H1 (cell line): ENCODE results near the gene CASQ1. TPM values are rescaled to one million over a fixed set of nuclear protein-coding genes. Genes with fewer than 3 reads are reported as not detected.

Experiments
- CTCF ChIA-PET: fragments of 300-600 bp; sonication (Branson Sonifier 250); formaldehyde crosslinking; loops from one replicate; lab custom pipeline; 2021; ENCODE audit not compliant: partially characterized antibody; lab: Charles Lee
- POLR2A ChIA-PET: fragments of 300-600 bp; sonication (Branson Sonifier 250); formaldehyde crosslinking; loops from one replicate; lab custom pipeline; 2021; ENCODE audit warnings: inconsistent platforms; ENCODE audit not compliant: partially characterized antibody; lab: Charles Lee
- DNase-seq, 2 experiments: peaks; one replicate each; pipeline versions ENCODE4 v3.0.0 to v3.0.0-alpha.2; 2010 to 2022; ENCODE audit warnings: low spot score in 2 of 2, low read depth in 1 of 2, mixed read lengths in 1 of 2
- FAIRE-seq: peaks from 2 replicates; lab custom pipeline; 2011; peaks lifted over from hg19 to GRCh38; lab: Jason Lieb, UNC
- H2AFZ ChIP-seq: 2 replicates; pipeline ENCODE4 v1.8.1; 2012; ENCODE audit warnings: low read length, inconsistent platforms
- H2AK5ac ChIP-seq: 2 replicates; pipeline ENCODE4 v1.6.1; 2013; ENCODE audit warnings: low read depth, low read length
- H2BK120ac ChIP-seq: replicated peaks from 2 replicates; pipeline ENCODE3; 2013; ENCODE audit warnings: low read depth, low read length, inconsistent platforms
- H2BK12ac ChIP-seq: 2 replicates; pipeline ENCODE4 v1.6.1; 2013; ENCODE audit warnings: low read depth, low read length
- H2BK15ac ChIP-seq: 2 replicates; pipeline ENCODE4 v1.6.1; 2013; ENCODE audit warnings: low read length
- H2BK20ac ChIP-seq: 2 replicates; pipeline ENCODE4 v1.6.1; 2013; ENCODE audit warnings: low read length
- H2BK5ac ChIP-seq: 2 replicates; pipeline ENCODE4 v1.6.1; 2013; ENCODE audit warnings: low read depth, low read length
- H3K14ac ChIP-seq: 2 replicates; pipeline ENCODE4 v1.6.1; 2013; ENCODE audit warnings: inconsistent platforms; ENCODE audit not compliant: insufficient read length
- H3K18ac ChIP-seq: 2 replicates; pipeline ENCODE4 v1.6.1; 2013; ENCODE audit warnings: low read length; ENCODE audit errors: extremely low read depth
- H3K23ac ChIP-seq: 2 replicates; pipeline ENCODE4 v1.6.1; 2013; ENCODE audit warnings: inconsistent platforms; ENCODE audit not compliant: insufficient read length
- H3K23me2 ChIP-seq: 2 replicates; pipeline ENCODE4 v1.6.1; 2013; ENCODE audit warnings: low read depth, low read length
- H3K27ac ChIP-seq: 2 replicates; pipeline ENCODE4 v1.6.1; 2011; ENCODE audit warnings: low read depth, low read length, inconsistent platforms
- H3K27me3 ChIP-seq, 4 experiments: replicated peaks in 1 of 4; 1 replicate in 1 of 4; 2 replicates in 3 of 4; pipeline versions ENCODE4 v1.6.1 to v1.8.1; 2011 to 2013; ENCODE audit warnings: low read length in 3 of 4, mild to moderate bottlenecking in 3 of 4, inconsistent platforms in 2 of 4, mixed read lengths in 2 of 4, moderate library complexity in 1 of 4; ENCODE audit not compliant: control insufficient read depth in 3 of 4, insufficient read depth in 3 of 4; ENCODE audit errors: extremely low read depth in 1 of 4
- H3K36me3 ChIP-seq, 4 experiments: 2 replicates each; pipeline versions ENCODE4 v1.6.1 to v1.8.1; 2011 to 2013; ENCODE audit warnings: mild to moderate bottlenecking in 4 of 4, low read length in 3 of 4, moderate library complexity in 2 of 4, control low read depth in 1 of 4, inconsistent platforms in 1 of 4; ENCODE audit not compliant: insufficient read depth in 4 of 4, control insufficient read depth in 2 of 4
- H3K4ac ChIP-seq: replicated peaks from 2 replicates; pipeline ENCODE3; 2013; ENCODE audit warnings: low read length, low read depth, mixed read lengths, inconsistent platforms; ENCODE audit not compliant: insufficient read length
- H3K4me1 ChIP-seq, 4 experiments: replicated peaks in 1 of 4; 1 replicate in 1 of 4; 2 replicates in 3 of 4; pipeline versions ENCODE4 v1.6.1 to v1.8.1; 2011 to 2013; ENCODE audit warnings: low read length in 3 of 4, inconsistent platforms in 2 of 4, mixed read lengths in 1 of 4; ENCODE audit not compliant: insufficient read depth in 4 of 4, control insufficient read depth in 3 of 4
- H3K4me2 ChIP-seq, 2 experiments: 2 replicates each; pipeline versions ENCODE4 v1.6.1 to v1.8.1; 2011 to 2013; ENCODE audit warnings: low read depth in 2 of 2, low read length in 2 of 2, control low read depth in 1 of 2, inconsistent platforms in 1 of 2, mild to moderate bottlenecking in 1 of 2; ENCODE audit not compliant: insufficient read depth in 1 of 2
- H3K4me3 ChIP-seq, 4 experiments: fragments of 200-600, 300-600 bp in 1 of 4; sonication (generic), shearing (Covaris generic), sonication (Bioruptor Twin) in 1 of 4; 2 replicates each; pipeline versions ENCODE4 v1.5.1 to v1.8.1; 2011 to 2016; ENCODE audit warnings: low read length in 4 of 4, low read depth in 3 of 4, control low read depth in 2 of 4, inconsistent platforms in 2 of 4, mild to moderate bottlenecking in 2 of 4, mixed read lengths in 1 of 4, moderate library complexity in 1 of 4; ENCODE audit not compliant: insufficient read depth in 2 of 4; ENCODE audit errors: extremely low read depth in 1 of 4
- H3K56ac ChIP-seq: replicated peaks from 2 replicates; pipeline ENCODE3; 2013; ENCODE audit warnings: low read depth, mild to moderate bottlenecking, mixed read lengths, low read length, inconsistent platforms; ENCODE audit not compliant: insufficient read length
- H3K79me1 ChIP-seq: 2 replicates; pipeline ENCODE4 v1.6.1; 2013; ENCODE audit warnings: low read depth, low read length, control low read depth
- H3K79me2 ChIP-seq, 2 experiments: 2 replicates each; pipeline versions ENCODE4 v1.6.1 to v1.8.1; 2012 to 2013; ENCODE audit warnings: low read length in 2 of 2, mild to moderate bottlenecking in 2 of 2, inconsistent platforms in 1 of 2; ENCODE audit not compliant: insufficient read depth in 2 of 2, control insufficient read depth in 1 of 2
- H3K9ac ChIP-seq, 4 experiments: replicated peaks in 1 of 4; 1 replicate in 1 of 4; 2 replicates in 3 of 4; pipeline versions ENCODE4 v1.6.1 to v1.8.1; 2011 to 2013; ENCODE audit warnings: low read depth in 3 of 4, low read length in 3 of 4, control low read depth in 2 of 4, mild to moderate bottlenecking in 2 of 4, moderate library complexity in 2 of 4, inconsistent platforms in 1 of 4; ENCODE audit errors: extremely low read depth in 1 of 4
- H3K9me3 ChIP-seq, 2 experiments: 2 replicates each; pipeline versions ENCODE4 v1.6.1 to v1.8.1; 2012 to 2013; ENCODE audit warnings: mild to moderate bottlenecking in 2 of 2, moderate library complexity in 2 of 2, control low read depth in 1 of 2, inconsistent platforms in 1 of 2, low read depth in 1 of 2, low read length in 1 of 2, mixed read lengths in 1 of 2; ENCODE audit not compliant: insufficient read depth in 2 of 2
- H4K20me1 ChIP-seq, 2 experiments: replicated peaks in 1 of 2; 2 replicates each; pipeline versions ENCODE3 to v1.8.1; 2011 to 2013; ENCODE audit warnings: inconsistent platforms in 2 of 2, low read length in 2 of 2, mild to moderate bottlenecking in 1 of 2; ENCODE audit not compliant: insufficient read depth in 2 of 2, control insufficient read depth in 1 of 2
- H4K5ac ChIP-seq: 2 replicates; pipeline ENCODE4 v1.6.1; 2013; ENCODE audit warnings: low read length, low read depth, mixed read lengths, inconsistent platforms; ENCODE audit not compliant: insufficient read length
- H4K8ac ChIP-seq: 2 replicates; pipeline ENCODE4 v1.8.0; 2013; ENCODE audit warnings: mild to moderate bottlenecking, moderate library complexity, low read length, inconsistent platforms; ENCODE audit not compliant: insufficient read depth; ENCODE audit errors: extremely low read depth
- H4K91ac ChIP-seq: replicated peaks from 2 replicates; pipeline ENCODE3; 2013; ENCODE audit warnings: low read length, mixed read lengths, inconsistent platforms; ENCODE audit not compliant: insufficient read length
- RAD21 ChIP-seq, 2 experiments: IDR thresholded peaks in 1 of 2; conservative IDR thresholded peaks in 1 of 2; 2 replicates each; pipeline ENCODE4 v1.6.1; 2011; ENCODE audit warnings: low read depth in 2 of 2, low read length in 2 of 2, improper control_type of control experiment in 1 of 2, inconsistent platforms in 1 of 2, mild to moderate bottlenecking in 1 of 2, moderate library complexity in 1 of 2
- TAF7 ChIP-seq: optimal IDR thresholded peaks from 2 replicates; pipeline ENCODE3; 2011; ENCODE audit warnings: low read depth, mild to moderate bottlenecking, inconsistent platforms, low read length, moderate library complexity, borderline replicate concordance
- WGBS, 2 experiments: shearing (Covaris generic) in 1 of 2; methylation state at CpG; one replicate each; pipeline versions ENCODE4 v1.1.6 to v1.1.7; 2013 to 2015; ENCODE audit warnings: low lambda C conversion rate in 2 of 2, mixed read lengths in 2 of 2, inconsistent platforms in 1 of 2, low coverage in 1 of 2, missing lambda C conversion rate in 1 of 2; ENCODE audit not compliant: insufficient replicate concordance in 2 of 2, insufficient coverage in 1 of 2, insufficient read length in 1 of 2; ENCODE audit errors: extremely low coverage in 1 of 2, missing lambda C conversion rate in 1 of 2; 5-methylcytosine and 5-hydroxymethylcytosine counted together
- polyA plus RNA-seq, 7 experiments: library from polyadenylated mRNA; depleted of rRNA in 3 of 7; stranded (reverse) in 5 of 7; unstranded in 2 of 7; fragments of >200 nt in 5 of 7; fragments of 200-250 nt in 2 of 7; gene quantifications; 1 replicate in 5 of 7; 2 replicates in 1 of 7; 4 replicates in 1 of 7; pipeline versions ENCODE4 v1.2.1 to v1.2.3, GENCODE V29; 2011 to 2013; ENCODE audit warnings: missing spikeins in 2 of 7, mixed read lengths in 2 of 7
- total RNA-seq: library from RNA; stranded (reverse); fragmentation: NEBNext Ultra II Directional; extraction: Animal tissue kit (Norgen Biotek cat#: 25700); gene quantifications from 2 replicates; pipeline ENCODE4 v1.2.1, GENCODE V29; 2021
- TF ChIP-seq, protein P1 (sequence below), 3 experiments: IDR thresholded peaks; 1 replicate in 2 of 3; 2 replicates in 1 of 3; pipeline versions ENCODE4 v1.5.1 to v1.6.1; 2011; ENCODE audit warnings: low read length in 3 of 3, mild to moderate bottlenecking in 3 of 3, inconsistent platforms in 2 of 3, low read depth in 1 of 3, moderate library complexity in 1 of 3; ENCODE audit not compliant: insufficient read depth in 1 of 3; ENCODE audit errors: control extremely low read depth in 1 of 3

CASQ1 gene
- total and polyA plus RNA-seq, 2 of the 8 experiments (the other 6 are each of a cell fraction or from before 2014, with no cell fraction given), result 0.80 to 1.3 TPM

DNA sequence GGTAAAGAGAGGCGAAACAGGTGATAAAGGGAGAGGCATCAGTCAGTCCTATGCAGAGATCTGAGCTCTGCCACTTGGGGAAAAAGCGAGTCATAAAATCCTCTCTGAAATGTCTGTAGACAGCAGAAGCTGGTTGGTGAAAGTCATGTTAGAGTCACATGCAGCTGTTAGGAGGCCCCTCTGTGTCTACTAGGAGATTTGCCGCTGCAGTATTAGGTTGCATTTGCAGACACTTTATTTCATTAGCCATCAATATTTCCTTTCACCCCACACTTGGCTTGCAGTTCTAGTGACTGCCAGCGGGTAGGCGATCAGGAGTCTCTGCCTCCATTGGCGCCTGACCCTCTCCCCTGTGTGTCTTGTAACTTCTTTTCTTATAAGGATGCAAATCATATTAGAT is 22.8 kb upstream of the CASQ1 start:
- Histone ChIP-seq H3K4me3 (no peak overlapping the region), H2BK15ac (0 out of 2 replicates have a peak overlapping the region, but pooled peaks have one; percentile 18), H3K79me1 (no peaks in the 10 kb centered on the region), H3K4me2 (no peak overlapping the region), H3K4ac (no peak overlapping the region), H2AFZ (no peak overlapping the region), H4K5ac (no peak overlapping the region), H3K14ac (no peak overlapping the region), H3K9me3 (no peaks in the 10 kb centered on the region), H4K8ac (no peak overlapping the region), H2AK5ac (peak overlapping the region; percentile 5; the same call in 1 of the 2 replicates), H2BK12ac (peak overlapping the region; percentile 93; the same call in 1 of the 2 replicates), H2BK5ac (peak overlapping the region; percentile 87; the same call in 1 of the 2 replicates), H3K4me1 (peaks cover 12 to 28% (median 21%) of the 10 kb centered on the region in 4 experiments; a peak in 6 of 7 replicates), H3K56ac (no peak overlapping the region), H4K91ac (peak overlapping the region; percentile 54), H3K36me3 (no peaks in the 10 kb centered on the region), H3K9ac (no peak overlapping the region), H3K23ac (no peak overlapping the region), H3K27me3 (peaks cover 0 to 2% (median under 1%) of the 10 kb centered on the region in 4 experiments; a peak in 1 of 7 replicates), H2BK120ac (no peak overlapping the region), H3K18ac (no peak overlapping the region), H4K20me1 (no peaks in the 10 kb centered on the region), H2BK20ac (peak overlapping the region; percentile 99; the same call in 1 of the 2 replicates), H3K23me2 (peaks cover 3% of the 10 kb centered on the region; the same call in 1 of the 2 replicates), H3K27ac (no peak overlapping the region), H3K79me2 (no peaks in the 10 kb centered on the region)
- POLR2A ChIA-PET, result interaction anchor here (0.8 to 11.8 kb wide), 7 partner anchors 13 to 94 kb away, joined by 3 to 107 read pairs (median 4); partner anchors contain the start of genes DCAF8 and PEA15
- WGBS, 2 experiments, result 88% methylated on average over 6 of the region's 6 CpGs; no CpG with 5 or more reads in 1 of the 2 experiments
- DNase-seq (no peak), FAIRE-seq (no peak)
- CTCF ChIA-PET, result interaction anchor here (0.8 to 18.4 kb wide), 28 partner anchors 8 to 121 kb away, joined by 3 to 257 read pairs (median 4); partner anchors contain the start of genes ATP1A2, CASQ1, KCNJ9 and PEA15
- TF ChIP-seq RAD21 (IDR thresholded peaks at IDR 0.05 in 1 of 2, conservative IDR thresholded peaks at IDR 0.05 in 1 of 2; ENCODE audit: low read depth in 2 of 2, low read length in 2 of 2), result peak in 1 of 2 experiments; percentile 22; a peak in 2 of 4 replicates
- no peak for TF ChIP-seq TAF7
- TF ChIP-seq, protein P1, sequence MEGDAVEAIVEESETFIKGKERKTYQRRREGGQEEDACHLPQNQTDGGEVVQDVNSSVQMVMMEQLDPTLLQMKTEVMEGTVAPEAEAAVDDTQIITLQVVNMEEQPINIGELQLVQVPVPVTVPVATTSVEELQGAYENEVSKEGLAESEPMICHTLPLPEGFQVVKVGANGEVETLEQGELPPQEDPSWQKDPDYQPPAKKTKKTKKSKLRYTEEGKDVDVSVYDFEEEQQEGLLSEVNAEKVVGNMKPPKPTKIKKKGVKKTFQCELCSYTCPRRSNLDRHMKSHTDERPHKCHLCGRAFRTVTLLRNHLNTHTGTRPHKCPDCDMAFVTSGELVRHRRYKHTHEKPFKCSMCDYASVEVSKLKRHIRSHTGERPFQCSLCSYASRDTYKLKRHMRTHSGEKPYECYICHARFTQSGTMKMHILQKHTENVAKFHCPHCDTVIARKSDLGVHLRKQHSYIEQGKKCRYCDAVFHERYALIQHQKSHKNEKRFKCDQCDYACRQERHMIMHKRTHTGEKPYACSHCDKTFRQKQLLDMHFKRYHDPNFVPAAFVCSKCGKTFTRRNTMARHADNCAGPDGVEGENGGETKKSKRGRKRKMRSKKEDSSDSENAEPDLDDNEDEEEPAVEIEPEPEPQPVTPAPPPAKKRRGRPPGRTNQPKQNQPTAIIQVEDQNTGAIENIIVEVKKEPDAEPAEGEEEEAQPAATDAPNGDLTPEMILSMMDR (IDR thresholded peaks at IDR 0.05; ENCODE audit: control extremely low read depth in 1 of 3, insufficient read depth in 1 of 3, low read depth in 1 of 3, low read length in 3 of 3), result peak; percentile 27 to 54 (median 43)
